HT1080 (cell line): Measurements from ENCODE around the gene LYRM9. TPM values are rescaled to one million over a fixed set of nuclear protein-coding genes. Genes with fewer than 3 reads are reported as not detected.
"Not testable (repeated sequence)": the region's sequence is repeated elsewhere in the genome, so short reads cannot be mapped to it uniquely, and the experiment has no call there.

ENCODE experiments used
- DNase-seq: peaks from one replicate; pipeline ENCODE4 v3.0.0-alpha.2; 2015; ENCODE audit warnings: low read depth
- total RNA-seq: library from RNA; depleted of rRNA; stranded (reverse); fragments of >200 nt; shearing (Covaris generic); gene quantifications from 2 replicates; pipeline ENCODE4 v1.2.3, GENCODE V29; 2014; rRNA removed

Gene LYRM9
- total RNA-seq, 1 experiment from 2014 or later, result 0.16 TPM

- no peak for DNase-seq
Measured at GRCh38 chr17:27840688-27841087, 52.5 kb downstream of the LYRM9 start.

DNA sequence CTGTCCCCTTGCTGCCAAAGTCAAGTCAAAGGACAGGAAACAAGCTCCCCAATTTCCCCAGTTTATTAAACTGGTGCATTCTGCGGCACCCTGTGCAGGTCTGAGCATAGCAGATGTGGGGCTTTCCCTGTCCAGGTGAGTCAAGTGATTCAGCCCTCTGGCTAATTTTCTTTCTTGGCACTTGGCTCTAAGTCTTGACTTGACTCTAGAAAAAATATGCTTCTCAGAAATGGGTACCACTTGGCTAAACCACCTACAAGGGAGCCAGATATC is 52.8 kb downstream of the LYRM9 start:
- DNase-seq, result not testable (repeated sequence)

DNA sequence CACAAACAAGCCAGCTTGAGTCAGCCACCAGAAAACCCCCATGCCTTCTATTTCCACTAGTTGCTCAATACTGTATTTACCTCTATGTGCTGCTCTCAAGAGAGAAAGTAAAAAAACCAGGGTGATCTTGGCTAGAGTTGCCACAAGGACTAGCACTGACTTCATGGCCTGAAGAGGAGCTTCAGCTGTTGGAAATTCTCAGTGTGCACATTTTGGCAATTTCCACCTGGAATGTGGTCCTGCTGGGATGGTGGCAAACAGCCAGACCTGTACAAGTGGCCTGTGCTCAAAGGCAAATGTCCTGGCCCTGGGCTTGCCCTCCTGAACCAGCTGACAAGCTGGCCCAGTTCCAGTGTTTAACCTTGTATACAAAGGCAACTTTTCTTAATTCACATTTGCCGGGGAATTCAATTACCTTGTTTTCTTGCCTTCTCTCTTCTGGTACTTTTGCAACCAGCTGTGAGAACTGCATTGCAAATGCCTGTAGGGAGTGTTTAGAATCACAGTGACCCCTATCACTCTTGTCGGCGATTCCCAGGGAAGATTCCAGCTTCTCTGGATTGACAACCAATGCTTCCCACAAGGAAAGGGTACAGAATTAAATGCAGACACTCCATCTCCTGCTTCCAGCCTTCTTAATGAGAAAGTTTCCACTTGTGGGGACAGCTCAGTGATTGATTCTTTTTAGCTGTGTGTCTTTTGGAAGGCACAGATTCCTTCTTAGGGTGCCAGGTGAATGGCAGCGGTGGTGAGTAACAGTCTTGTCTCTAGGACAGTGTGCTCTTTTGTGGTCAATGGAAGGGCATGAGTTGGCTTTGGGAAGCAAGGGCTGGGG is 53.4 kb downstream of the LYRM9 start:
- not testable (repeated sequence) for DNase-seq

GRCh38 chr17:27838607-27839006 is 54.6 kb downstream of the LYRM9 start:
- DNase-seq, result not testable (repeated sequence)

DNA sequence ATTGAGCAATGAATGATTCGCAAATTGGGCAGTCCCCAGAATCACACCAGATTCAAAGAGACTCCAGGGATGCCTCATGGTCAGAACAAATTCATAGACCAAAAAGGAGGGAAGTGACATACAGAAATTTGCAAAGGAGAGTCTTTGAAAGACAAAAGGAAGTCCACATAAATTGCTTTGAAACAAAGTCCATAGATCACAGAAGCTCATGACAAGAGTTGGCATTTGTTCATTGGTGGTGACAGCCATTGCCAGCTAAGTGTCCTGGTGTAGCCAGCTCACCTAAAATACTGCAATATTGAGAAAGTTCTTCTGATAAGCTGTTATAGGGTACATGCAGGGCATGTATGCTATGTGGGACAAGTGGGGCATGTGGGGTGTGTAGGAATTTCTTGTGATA is 55.4 kb downstream of the LYRM9 start:
- not testable (repeated sequence) for DNase-seq

DNA sequence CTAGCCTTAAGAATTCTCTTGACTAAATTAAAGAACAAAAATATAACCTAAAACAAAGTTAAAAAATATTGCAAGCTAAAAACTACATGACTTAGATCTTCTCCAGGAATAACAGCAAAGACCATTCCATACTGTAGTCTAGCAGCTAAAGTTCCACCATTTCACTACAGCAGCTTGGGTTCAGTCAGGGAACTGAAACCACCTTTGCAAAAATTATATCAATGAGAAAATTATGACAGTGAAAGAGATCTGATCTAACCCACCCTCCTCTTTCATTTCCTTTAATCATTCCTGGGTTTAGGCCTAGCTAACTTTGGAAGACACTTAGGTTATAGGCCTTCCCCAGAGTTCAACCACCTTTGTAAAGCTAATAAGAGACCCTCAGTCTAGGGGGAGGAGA is 56.5 kb downstream of the LYRM9 start:
- DNase-seq, result no peak

GRCh38 chr17:27834571-27834970 is 58.6 kb downstream of the LYRM9 start:
- DNase-seq, result no peak

DNA sequence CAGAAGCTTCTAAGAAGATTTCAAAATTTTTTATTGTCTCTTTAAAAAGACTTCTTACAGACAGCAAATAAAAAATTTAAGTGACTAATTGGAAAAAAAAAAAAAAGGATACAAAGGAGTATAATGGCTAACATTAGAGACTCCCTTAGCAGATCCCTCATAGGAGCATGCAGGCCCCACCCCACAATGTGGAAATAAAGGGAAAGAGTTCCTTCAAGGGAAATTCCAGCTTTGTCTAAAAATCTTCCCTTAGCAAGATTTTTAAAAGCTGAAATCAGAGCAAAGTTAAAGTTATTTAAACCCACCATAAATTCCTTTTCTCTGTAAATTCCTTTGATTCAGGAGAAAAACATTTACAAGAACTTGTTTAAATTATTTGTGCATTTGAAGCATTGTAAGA is 60.3 kb downstream of the LYRM9 start:
- no peak for DNase-seq

- not testable (repeated sequence) for DNase-seq
Measured at GRCh38 chr17:27829888-27830287, 63.3 kb downstream of the LYRM9 start.

- DNase-seq, result not testable (repeated sequence)
Measured at GRCh38 chr17:27829143-27829711, 63.9 kb downstream of the LYRM9 start.

Other genes starting within 250 kb of the LYRM9 start
- 0.06 TPM in 1 of 2 replicates, not detected in the other for gene NOS2, start 92.8 kb downstream of the LYRM9 start, total RNA-seq
- gene NLK, start 149.3 kb upstream of the LYRM9 start, total RNA-seq, result 26.4 and 28.9 TPM in 2 replicates